H1 (cell line): ENCODE measurements around the gene GPC3. TPM values are rescaled to one million over a fixed set of nuclear protein-coding genes. Genes with fewer than 3 reads are reported as not detected.

Experiments
- CTCF ChIA-PET: fragments of 300-600 bp; sonication (Branson Sonifier 250); formaldehyde crosslinking; loops from one replicate; lab custom pipeline; 2021; ENCODE audit not compliant: partially characterized antibody; lab: Charles Lee
- POLR2A ChIA-PET: fragments of 300-600 bp; sonication (Branson Sonifier 250); formaldehyde crosslinking; loops from one replicate; lab custom pipeline; 2021; ENCODE audit warnings: inconsistent platforms; ENCODE audit not compliant: partially characterized antibody; lab: Charles Lee
- DNase-seq, 2 experiments: peaks; one replicate each; pipeline versions ENCODE4 v3.0.0 to v3.0.0-alpha.2; 2010 to 2022; ENCODE audit warnings: low spot score in 2 of 2, low read depth in 1 of 2, mixed read lengths in 1 of 2
- FAIRE-seq: peaks from 2 replicates; lab custom pipeline; 2011; peaks lifted over from hg19 to GRCh38; lab: Jason Lieb, UNC
- H2AFZ ChIP-seq: 2 replicates; pipeline ENCODE4 v1.8.1; 2012; ENCODE audit warnings: low read length, inconsistent platforms
- H2AK5ac ChIP-seq: 2 replicates; pipeline ENCODE4 v1.6.1; 2013; ENCODE audit warnings: low read depth, low read length
- H2BK120ac ChIP-seq: replicated peaks from 2 replicates; pipeline ENCODE3; 2013; ENCODE audit warnings: low read depth, low read length, inconsistent platforms
- H2BK12ac ChIP-seq: 2 replicates; pipeline ENCODE4 v1.6.1; 2013; ENCODE audit warnings: low read depth, low read length
- H2BK15ac ChIP-seq: 2 replicates; pipeline ENCODE4 v1.6.1; 2013; ENCODE audit warnings: low read length
- H2BK20ac ChIP-seq: 2 replicates; pipeline ENCODE4 v1.6.1; 2013; ENCODE audit warnings: low read length
- H2BK5ac ChIP-seq: 2 replicates; pipeline ENCODE4 v1.6.1; 2013; ENCODE audit warnings: low read depth, low read length
- H3K14ac ChIP-seq: 2 replicates; pipeline ENCODE4 v1.6.1; 2013; ENCODE audit warnings: inconsistent platforms; ENCODE audit not compliant: insufficient read length
- H3K18ac ChIP-seq: 2 replicates; pipeline ENCODE4 v1.6.1; 2013; ENCODE audit warnings: low read length; ENCODE audit errors: extremely low read depth
- H3K23ac ChIP-seq: 2 replicates; pipeline ENCODE4 v1.6.1; 2013; ENCODE audit warnings: inconsistent platforms; ENCODE audit not compliant: insufficient read length
- H3K23me2 ChIP-seq: 2 replicates; pipeline ENCODE4 v1.6.1; 2013; ENCODE audit warnings: low read depth, low read length
- H3K27ac ChIP-seq: 2 replicates; pipeline ENCODE4 v1.6.1; 2011; ENCODE audit warnings: low read depth, low read length, inconsistent platforms
- H3K27me3 ChIP-seq, 4 experiments: replicated peaks in 1 of 4; 1 replicate in 1 of 4; 2 replicates in 3 of 4; pipeline versions ENCODE4 v1.6.1 to v1.8.1; 2011 to 2013; ENCODE audit warnings: low read length in 3 of 4, mild to moderate bottlenecking in 3 of 4, inconsistent platforms in 2 of 4, mixed read lengths in 2 of 4, moderate library complexity in 1 of 4; ENCODE audit not compliant: control insufficient read depth in 3 of 4, insufficient read depth in 3 of 4; ENCODE audit errors: extremely low read depth in 1 of 4
- H3K36me3 ChIP-seq, 4 experiments: 2 replicates each; pipeline versions ENCODE4 v1.6.1 to v1.8.1; 2011 to 2013; ENCODE audit warnings: mild to moderate bottlenecking in 4 of 4, low read length in 3 of 4, moderate library complexity in 2 of 4, control low read depth in 1 of 4, inconsistent platforms in 1 of 4; ENCODE audit not compliant: insufficient read depth in 4 of 4, control insufficient read depth in 2 of 4
- H3K4ac ChIP-seq: replicated peaks from 2 replicates; pipeline ENCODE3; 2013; ENCODE audit warnings: low read length, low read depth, mixed read lengths, inconsistent platforms; ENCODE audit not compliant: insufficient read length
- H3K4me1 ChIP-seq, 4 experiments: replicated peaks in 1 of 4; 1 replicate in 1 of 4; 2 replicates in 3 of 4; pipeline versions ENCODE4 v1.6.1 to v1.8.1; 2011 to 2013; ENCODE audit warnings: low read length in 3 of 4, inconsistent platforms in 2 of 4, mixed read lengths in 1 of 4; ENCODE audit not compliant: insufficient read depth in 4 of 4, control insufficient read depth in 3 of 4
- H3K4me2 ChIP-seq, 2 experiments: 2 replicates each; pipeline versions ENCODE4 v1.6.1 to v1.8.1; 2011 to 2013; ENCODE audit warnings: low read depth in 2 of 2, low read length in 2 of 2, control low read depth in 1 of 2, inconsistent platforms in 1 of 2, mild to moderate bottlenecking in 1 of 2; ENCODE audit not compliant: insufficient read depth in 1 of 2
- H3K4me3 ChIP-seq, 4 experiments: fragments of 200-600, 300-600 bp in 1 of 4; sonication (generic), shearing (Covaris generic), sonication (Bioruptor Twin) in 1 of 4; 2 replicates each; pipeline versions ENCODE4 v1.5.1 to v1.8.1; 2011 to 2016; ENCODE audit warnings: low read length in 4 of 4, low read depth in 3 of 4, control low read depth in 2 of 4, inconsistent platforms in 2 of 4, mild to moderate bottlenecking in 2 of 4, mixed read lengths in 1 of 4, moderate library complexity in 1 of 4; ENCODE audit not compliant: insufficient read depth in 2 of 4; ENCODE audit errors: extremely low read depth in 1 of 4
- H3K56ac ChIP-seq: replicated peaks from 2 replicates; pipeline ENCODE3; 2013; ENCODE audit warnings: low read depth, mild to moderate bottlenecking, mixed read lengths, low read length, inconsistent platforms; ENCODE audit not compliant: insufficient read length
- H3K79me1 ChIP-seq: 2 replicates; pipeline ENCODE4 v1.6.1; 2013; ENCODE audit warnings: low read depth, low read length, control low read depth
- H3K79me2 ChIP-seq, 2 experiments: 2 replicates each; pipeline versions ENCODE4 v1.6.1 to v1.8.1; 2012 to 2013; ENCODE audit warnings: low read length in 2 of 2, mild to moderate bottlenecking in 2 of 2, inconsistent platforms in 1 of 2; ENCODE audit not compliant: insufficient read depth in 2 of 2, control insufficient read depth in 1 of 2
- H3K9ac ChIP-seq, 4 experiments: replicated peaks in 1 of 4; 1 replicate in 1 of 4; 2 replicates in 3 of 4; pipeline versions ENCODE4 v1.6.1 to v1.8.1; 2011 to 2013; ENCODE audit warnings: low read depth in 3 of 4, low read length in 3 of 4, control low read depth in 2 of 4, mild to moderate bottlenecking in 2 of 4, moderate library complexity in 2 of 4, inconsistent platforms in 1 of 4; ENCODE audit errors: extremely low read depth in 1 of 4
- H3K9me3 ChIP-seq, 2 experiments: 2 replicates each; pipeline versions ENCODE4 v1.6.1 to v1.8.1; 2012 to 2013; ENCODE audit warnings: mild to moderate bottlenecking in 2 of 2, moderate library complexity in 2 of 2, control low read depth in 1 of 2, inconsistent platforms in 1 of 2, low read depth in 1 of 2, low read length in 1 of 2, mixed read lengths in 1 of 2; ENCODE audit not compliant: insufficient read depth in 2 of 2
- H4K20me1 ChIP-seq, 2 experiments: replicated peaks in 1 of 2; 2 replicates each; pipeline versions ENCODE3 to v1.8.1; 2011 to 2013; ENCODE audit warnings: inconsistent platforms in 2 of 2, low read length in 2 of 2, mild to moderate bottlenecking in 1 of 2; ENCODE audit not compliant: insufficient read depth in 2 of 2, control insufficient read depth in 1 of 2
- H4K5ac ChIP-seq: 2 replicates; pipeline ENCODE4 v1.6.1; 2013; ENCODE audit warnings: low read length, low read depth, mixed read lengths, inconsistent platforms; ENCODE audit not compliant: insufficient read length
- H4K8ac ChIP-seq: 2 replicates; pipeline ENCODE4 v1.8.0; 2013; ENCODE audit warnings: mild to moderate bottlenecking, moderate library complexity, low read length, inconsistent platforms; ENCODE audit not compliant: insufficient read depth; ENCODE audit errors: extremely low read depth
- H4K91ac ChIP-seq: replicated peaks from 2 replicates; pipeline ENCODE3; 2013; ENCODE audit warnings: low read length, mixed read lengths, inconsistent platforms; ENCODE audit not compliant: insufficient read length
- ASH2L ChIP-seq: fragments of 200-600, 300-600 bp; sonication (generic); IDR thresholded peaks from one replicate; pipeline ENCODE4 v1.7.1; 2017; ENCODE audit warnings: low read length
- BACH1 ChIP-seq: IDR thresholded peaks from 2 replicates; pipeline ENCODE4 v1.6.1; 2012; ENCODE audit warnings: low read length, improper control_type of control experiment
- CBX5 ChIP-seq: fragments of 300-800, 300-1000 bp; sonication (generic); IDR thresholded peaks from 2 replicates; pipeline ENCODE4 v1.7.1; 2016; ENCODE audit warnings: antibody characterized with exemption, low read length, low read depth
- CHD1 ChIP-seq: IDR thresholded peaks from 2 replicates; pipeline ENCODE4 v1.6.1; 2012; ENCODE audit warnings: low read depth, low read length, improper control_type of control experiment
- EGR1 ChIP-seq: IDR thresholded peaks from 2 replicates; pipeline ENCODE4 v1.6.1; 2011; ENCODE audit warnings: low read depth, low read length, borderline replicate concordance
- KDM4A ChIP-seq: IDR thresholded peaks from one replicate; pipeline ENCODE4 v1.7.1; 2012; ENCODE audit warnings: low read depth, mild to moderate bottlenecking, moderate library complexity, low read length, inconsistent platforms; ENCODE audit not compliant: severe bottlenecking
- POLR2AphosphoS5 ChIP-seq: IDR thresholded peaks from 2 replicates; pipeline ENCODE4 v1.6.1; 2011; ENCODE audit warnings: low read depth, low read length
- RNF2 ChIP-seq: fragments of 200-900, 300-1000 bp; sonication (generic); IDR thresholded peaks from 2 replicates; pipeline ENCODE4 v1.7.1; 2016; ENCODE audit warnings: borderline replicate concordance, low read depth, mild to moderate bottlenecking, antibody characterized with exemption, low read length; ENCODE audit not compliant: poor library complexity, severe bottlenecking; ENCODE audit errors: missing control alignments
- TAF7 ChIP-seq: optimal IDR thresholded peaks from 2 replicates; pipeline ENCODE3; 2011; ENCODE audit warnings: low read depth, mild to moderate bottlenecking, inconsistent platforms, low read length, moderate library complexity, borderline replicate concordance
- TCF12 ChIP-seq: IDR thresholded peaks from 2 replicates; pipeline ENCODE4 v1.6.1; 2011; ENCODE audit warnings: low read depth, mild to moderate bottlenecking, low read length
- WGBS, 2 experiments: shearing (Covaris generic) in 1 of 2; methylation state at CpG; one replicate each; pipeline versions ENCODE4 v1.1.6 to v1.1.7; 2013 to 2015; ENCODE audit warnings: low lambda C conversion rate in 2 of 2, mixed read lengths in 2 of 2, inconsistent platforms in 1 of 2, low coverage in 1 of 2, missing lambda C conversion rate in 1 of 2; ENCODE audit not compliant: insufficient replicate concordance in 2 of 2, insufficient coverage in 1 of 2, insufficient read length in 1 of 2; ENCODE audit errors: extremely low coverage in 1 of 2, missing lambda C conversion rate in 1 of 2; 5-methylcytosine and 5-hydroxymethylcytosine counted together
- polyA plus RNA-seq, 7 experiments: library from polyadenylated mRNA; depleted of rRNA in 3 of 7; stranded (reverse) in 5 of 7; unstranded in 2 of 7; fragments of >200 nt in 5 of 7; fragments of 200-250 nt in 2 of 7; gene quantifications; 1 replicate in 5 of 7; 2 replicates in 1 of 7; 4 replicates in 1 of 7; pipeline versions ENCODE4 v1.2.1 to v1.2.3, GENCODE V29; 2011 to 2013; ENCODE audit warnings: missing spikeins in 2 of 7, mixed read lengths in 2 of 7
- total RNA-seq: library from RNA; stranded (reverse); fragmentation: NEBNext Ultra II Directional; extraction: Animal tissue kit (Norgen Biotek cat#: 25700); gene quantifications from 2 replicates; pipeline ENCODE4 v1.2.1, GENCODE V29; 2021
- TF ChIP-seq, protein P1 (sequence below): IDR thresholded peaks from 2 replicates; pipeline ENCODE4 v1.6.1; 2012; ENCODE audit warnings: low read length, inconsistent platforms
- TF ChIP-seq, protein P2 (sequence below): IDR thresholded peaks from 2 replicates; pipeline ENCODE4 v1.6.1; 2011; ENCODE audit warnings: low read depth, mild to moderate bottlenecking, low read length; ENCODE audit not compliant: insufficient read depth

GPC3 gene
- total and polyA plus RNA-seq, 2 of the 8 experiments (the other 6 are each of a cell fraction or from before 2014, with no cell fraction given), result 64.8 to 71.9 TPM

DNA sequence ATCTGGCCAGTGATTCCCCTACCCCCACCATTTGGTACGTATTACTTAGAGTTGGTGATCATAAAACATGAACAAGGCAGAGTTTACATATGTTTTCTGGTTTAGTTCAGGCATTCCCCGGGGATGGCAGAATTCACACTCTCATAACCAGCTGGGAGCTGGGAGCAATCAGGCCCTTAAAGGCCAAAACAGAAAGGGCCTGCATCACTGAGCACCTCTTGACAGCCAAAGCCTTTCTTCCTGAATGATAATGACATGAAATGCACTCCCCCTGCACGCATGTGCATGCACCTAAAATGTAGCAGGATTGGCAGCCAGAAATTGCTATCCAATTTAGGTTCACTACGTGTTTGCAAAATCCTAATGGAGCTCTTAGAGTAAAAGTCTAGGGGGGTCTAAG, 235.4 kb downstream of the GPC3 start:
- Histone ChIP-seq H4K20me1 (no peaks in the 10 kb centered on the region), H3K4me3 (no peak overlapping the region), H2AK5ac (no peak overlapping the region), H2BK20ac (no peak overlapping the region), H2BK12ac (no peak overlapping the region), H3K23ac (no peak overlapping the region), H2BK15ac (no peak overlapping the region), H3K27ac (no peak overlapping the region), H3K9ac (no peak overlapping the region), H3K4ac (no peak overlapping the region), H4K8ac (no peak overlapping the region), H4K91ac (no peak overlapping the region), H3K4me1 (no peaks in the 10 kb centered on the region), H3K23me2 (no peaks in the 10 kb centered on the region), H2BK120ac (no peak overlapping the region), H3K9me3 (no peaks in the 10 kb centered on the region), H3K56ac (no peak overlapping the region), H3K79me2 (no peaks in the 10 kb centered on the region), H2AFZ (no peak overlapping the region), H3K36me3 (no peaks in the 10 kb centered on the region), H3K14ac (no peak overlapping the region), H3K27me3 (no peaks in the 10 kb centered on the region), H3K4me2 (no peak overlapping the region), H3K18ac (no peak overlapping the region), H2BK5ac (no peak overlapping the region), H4K5ac (no peak overlapping the region), H3K79me1 (no peaks in the 10 kb centered on the region)
- no peak for DNase-seq
- CTCF ChIA-PET, result interaction anchor here (1.0 kb wide), 1 partner anchor 42 kb away, joined by 4 read pairs; no protein-coding TSS in a partner anchor
- POLR2A ChIA-PET, result no interaction called here
- FAIRE-seq, result no peak
- 93% methylated on average over 3 of the region's 4 CpGs; no CpG with 5 or more reads in 1 of the 2 experiments for WGBS, 2 experiments
- TF ChIP-seq POLR2AphosphoS5 (no peak), CBX5 (no peak), BACH1 (no peak), RNF2 (no peak), KDM4A (no peak), CHD1 (no peak), ASH2L (no peak), TAF7 (no peak), TCF12 (no peak), EGR1 (no peak)
- TF ChIP-seq, protein P1, sequence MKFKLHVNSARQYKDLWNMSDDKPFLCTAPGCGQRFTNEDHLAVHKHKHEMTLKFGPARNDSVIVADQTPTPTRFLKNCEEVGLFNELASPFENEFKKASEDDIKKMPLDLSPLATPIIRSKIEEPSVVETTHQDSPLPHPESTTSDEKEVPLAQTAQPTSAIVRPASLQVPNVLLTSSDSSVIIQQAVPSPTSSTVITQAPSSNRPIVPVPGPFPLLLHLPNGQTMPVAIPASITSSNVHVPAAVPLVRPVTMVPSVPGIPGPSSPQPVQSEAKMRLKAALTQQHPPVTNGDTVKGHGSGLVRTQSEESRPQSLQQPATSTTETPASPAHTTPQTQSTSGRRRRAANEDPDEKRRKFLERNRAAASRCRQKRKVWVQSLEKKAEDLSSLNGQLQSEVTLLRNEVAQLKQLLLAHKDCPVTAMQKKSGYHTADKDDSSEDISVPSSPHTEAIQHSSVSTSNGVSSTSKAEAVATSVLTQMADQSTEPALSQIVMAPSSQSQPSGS, result no peak
- TF ChIP-seq, protein P2, sequence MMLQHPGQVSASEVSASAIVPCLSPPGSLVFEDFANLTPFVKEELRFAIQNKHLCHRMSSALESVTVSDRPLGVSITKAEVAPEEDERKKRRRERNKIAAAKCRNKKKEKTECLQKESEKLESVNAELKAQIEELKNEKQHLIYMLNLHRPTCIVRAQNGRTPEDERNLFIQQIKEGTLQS, result no peak
